Measurements from ENCODE around the gene COL11A2. TPM values are rescaled to one million over a fixed set of nuclear protein-coding genes. Genes with fewer than 3 reads are reported as not detected.
A peak's percentile ranks its signal among the peaks of the same experiment; 100 is the strongest.

The COL11A2 gene
- total and polyA plus RNA-seq, 2 of the 13 experiments (the other 11 are each of a cell fraction or from before 2014, with no cell fraction given), result 0.55 TPM

DNA sequence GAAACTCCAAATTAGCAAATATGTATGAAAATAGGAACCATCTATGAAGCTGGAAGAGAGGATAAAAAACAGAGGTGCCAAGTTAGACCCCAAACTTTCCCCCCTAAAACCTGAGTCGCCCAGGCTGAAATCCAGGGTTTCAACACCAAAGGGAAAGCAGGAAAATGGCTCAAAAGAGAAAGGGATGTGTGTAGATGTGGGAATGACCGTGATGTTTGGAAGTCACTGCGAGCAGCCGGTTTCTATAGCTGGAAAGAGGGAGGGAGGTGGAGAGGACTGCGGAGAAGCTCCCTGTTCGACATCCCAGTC is 20.5 kb upstream of the COL11A2 start:
- no TSS peak for BruUV-seq (replicated peaks)
- peak overlapping the region; percentile 82 for H3K4me2 ChIP-seq (ENCODE audit: low read depth, low read length)
- no peak overlapping the region for H2AFZ ChIP-seq (ENCODE audit: low read length)
- FAIRE-seq, result no peak
- in situ Hi-C loops (cut with HindIII; ENCODE audit: extremely low pct_ligation_motif_present, low pct_unique_long_range_greater_than_20kb) (no loop called here), intact Hi-C loops (cut with micrococcal nuclease; ENCODE audit: unreplicated experiment) (no loop called here)
- H3K79me2 ChIP-seq (ENCODE audit: insufficient read depth, low read length), result peaks cover 2% of the 10 kb centered on the region
- ChIA-PET POLR2A (interaction anchor here (1.2 to 1.4 kb wide), 2 partner anchors 14 to 35 kb away, joined by 6 to 9 read pairs; no protein-coding TSS in a partner anchor), CTCF (ENCODE audit: low intra/inter-chr PET ratio, low total read pairs) (no interaction called here)
- 56% methylated on average over 6 of the region's 6 CpGs for WGBS (ENCODE audit: low lambda C conversion rate)
- no peak for ATAC-seq
- peak overlapping the region; percentile 50 for H3K9ac ChIP-seq (ENCODE audit: insufficient read depth, low read depth, low read length)
- peaks cover 31% of the 10 kb centered on the region for H3K4me1 ChIP-seq (ENCODE audit: insufficient read depth, low read length)
- peaks cover 2 to 9% of the 10 kb centered on the region in 2 experiments; a peak in 4 of 5 replicates for H3K36me3 ChIP-seq (replicated peaks in 1 of 2; ENCODE audit: control insufficient read depth in 1 of 2, insufficient read depth in 2 of 2, low read length in 2 of 2)
- no peak overlapping the region for H3K27ac ChIP-seq (ENCODE audit: extremely low read length, insufficient read depth, low read length)
- H3K27me3 ChIP-seq (ENCODE audit: control insufficient read depth in 1 of 2, insufficient read depth in 2 of 2, low read length in 2 of 2), result peaks cover 9 to 41% of the 10 kb centered on the region in 2 experiments; a peak in 4 of 5 replicates
- no peak for DNase-seq (ENCODE audit: low spot score)
- H4K20me1 ChIP-seq (ENCODE audit: insufficient read depth, low read length), result no peaks in the 10 kb centered on the region
- H3K4me3 ChIP-seq (replicated peaks in 1 of 3; ENCODE audit: insufficient read depth in 1 of 3, low read depth in 2 of 3, low read length in 3 of 3), result peak overlapping the region in 2 of 3 experiments; percentile 50 to 66; a peak in 4 of 6 replicates
- TF ChIP-seq RFX5 (IDR thresholded peaks at IDR 0.05; ENCODE audit: low read depth, low read length) (no peak), ZNF337 (CRISPR knock-in tag; IDR thresholded peaks at IDR 0.05; ENCODE audit: borderline replicate concordance, low read depth) (no peak), CHD2 (IDR thresholded peaks at IDR 0.05; ENCODE audit: low read depth, low read length) (no peak), FOSL2 (CRISPR knock-in tag; IDR thresholded peaks at IDR 0.05) (no peak), ZNF33A (CRISPR knock-in tag; IDR thresholded peaks at IDR 0.05; ENCODE audit: borderline replicate concordance) (no peak), NCOA5 (CRISPR knock-in tag; IDR thresholded peaks at IDR 0.05) (no peak), ZNF747 (CRISPR knock-in tag; IDR thresholded peaks at IDR 0.05; ENCODE audit: borderline replicate concordance) (no peak), BHLHE40 (IDR thresholded peaks at IDR 0.05; ENCODE audit: low read length) (no peak), FOXP4 (CRISPR knock-in tag; IDR thresholded peaks at IDR 0.05) (no peak), KDM1A (CRISPR knock-in tag; IDR thresholded peaks at IDR 0.05) (no peak), TBX3 (IDR thresholded peaks at IDR 0.05; ENCODE audit: borderline replicate concordance) (no peak), EP300 (IDR thresholded peaks at IDR 0.05; ENCODE audit: low read depth in 2 of 2, low read length in 2 of 2) (no peak), EP300 (CRISPR knock-in tag; IDR thresholded peaks at IDR 0.05; ENCODE audit: borderline replicate concordance) (no peak), JUNB (CRISPR knock-in tag; IDR thresholded peaks at IDR 0.05; ENCODE audit: borderline replicate concordance) (no peak), FOXO4 (CRISPR knock-in tag; conservative IDR thresholded peaks at IDR 0.05) (no peak)
- TF ChIP-seq, protein P1, sequence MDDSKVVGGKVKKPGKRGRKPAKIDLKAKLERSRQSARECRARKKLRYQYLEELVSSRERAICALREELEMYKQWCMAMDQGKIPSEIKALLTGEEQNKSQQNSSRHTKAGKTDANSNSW (CRISPR knock-in tag; IDR thresholded peaks at IDR 0.05; ENCODE audit: borderline replicate concordance), result no peak
- TF ChIP-seq, protein P2, sequence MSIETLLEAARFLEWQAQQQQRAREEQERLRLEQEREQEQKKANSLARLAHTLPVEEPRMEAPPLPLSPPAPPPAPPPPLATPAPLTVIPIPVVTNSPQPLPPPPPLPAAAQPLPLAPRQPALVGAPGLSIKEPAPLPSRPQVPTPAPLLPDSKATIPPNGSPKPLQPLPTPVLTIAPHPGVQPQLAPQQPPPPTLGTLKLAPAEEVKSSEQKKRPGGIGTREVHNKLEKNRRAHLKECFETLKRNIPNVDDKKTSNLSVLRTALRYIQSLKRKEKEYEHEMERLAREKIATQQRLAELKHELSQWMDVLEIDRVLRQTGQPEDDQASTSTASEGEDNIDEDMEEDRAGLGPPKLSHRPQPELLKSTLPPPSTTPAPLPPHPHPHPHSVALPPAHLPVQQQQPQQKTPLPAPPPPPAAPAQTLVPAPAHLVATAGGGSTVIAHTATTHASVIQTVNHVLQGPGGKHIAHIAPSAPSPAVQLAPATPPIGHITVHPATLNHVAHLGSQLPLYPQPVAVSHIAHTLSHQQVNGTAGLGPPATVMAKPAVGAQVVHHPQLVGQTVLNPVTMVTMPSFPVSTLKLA (IDR thresholded peaks at IDR 0.05), result no peak
- TF ChIP-seq, protein P3, sequence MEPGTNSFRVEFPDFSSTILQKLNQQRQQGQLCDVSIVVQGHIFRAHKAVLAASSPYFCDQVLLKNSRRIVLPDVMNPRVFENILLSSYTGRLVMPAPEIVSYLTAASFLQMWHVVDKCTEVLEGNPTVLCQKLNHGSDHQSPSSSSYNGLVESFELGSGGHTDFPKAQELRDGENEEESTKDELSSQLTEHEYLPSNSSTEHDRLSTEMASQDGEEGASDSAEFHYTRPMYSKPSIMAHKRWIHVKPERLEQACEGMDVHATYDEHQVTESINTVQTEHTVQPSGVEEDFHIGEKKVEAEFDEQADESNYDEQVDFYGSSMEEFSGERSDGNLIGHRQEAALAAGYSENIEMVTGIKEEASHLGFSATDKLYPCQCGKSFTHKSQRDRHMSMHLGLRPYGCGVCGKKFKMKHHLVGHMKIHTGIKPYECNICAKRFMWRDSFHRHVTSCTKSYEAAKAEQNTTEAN (CRISPR knock-in tag; conservative IDR thresholded peaks at IDR 0.05), result no peak
- TF ChIP-seq, protein P4, sequence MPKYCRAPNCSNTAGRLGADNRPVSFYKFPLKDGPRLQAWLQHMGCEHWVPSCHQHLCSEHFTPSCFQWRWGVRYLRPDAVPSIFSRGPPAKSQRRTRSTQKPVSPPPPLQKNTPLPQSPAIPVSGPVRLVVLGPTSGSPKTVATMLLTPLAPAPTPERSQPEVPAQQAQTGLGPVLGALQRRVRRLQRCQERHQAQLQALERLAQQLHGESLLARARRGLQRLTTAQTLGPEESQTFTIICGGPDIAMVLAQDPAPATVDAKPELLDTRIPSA (CRISPR knock-in tag; IDR thresholded peaks at IDR 0.05; ENCODE audit: borderline replicate concordance), result no peak
- no peaks in the 10 kb centered on the region for H3K9me3 ChIP-seq (ENCODE audit: low read length)
